Right atrium auricular region (tissue), 2 donors: ENCODE data around the gene MYCBP2. TPM values are rescaled to one million over a fixed set of nuclear protein-coding genes. Genes with fewer than 3 reads are reported as not detected.
"Not testable (repeated sequence)": the region's sequence is repeated elsewhere in the genome, so short reads cannot be mapped to it uniquely, and the experiment has no call there.

Experiments used
- DNase-seq: peaks from one replicate; pipeline ENCODE4 v3.0.0-alpha.2; 2019; ENCODE audit warnings: low spot score
- H3K27ac ChIP-seq, 2 donors: fragments of 200-600 bp; sonication (generic); 1 replicate in 1 of 2; 2 replicates in 1 of 2; pipeline ENCODE4 v1.5.1; 2016 to 2019
- H3K27me3 ChIP-seq, 2 donors: fragments of 200-600 bp; sonication (generic); one replicate each; pipeline versions ENCODE4 v1.5.1 to v1.6.0; 2017 to 2019
- H3K36me3 ChIP-seq: fragments of 200-600 bp; sonication (generic); one replicate; pipeline ENCODE4 v1.5.1; 2016
- H3K4me1 ChIP-seq, 2 donors: fragments of 200-600 bp; sonication (generic); one replicate each; pipeline versions ENCODE4 v1.5.1 to v1.6.0; 2017 to 2019
- H3K4me3 ChIP-seq, 2 donors: fragments of 200-600 bp; sonication (generic); 1 replicate in 1 of 2; 2 replicates in 1 of 2; pipeline ENCODE4 v1.5.1; 2017 to 2019; ENCODE audit warnings: mild to moderate bottlenecking in 1 of 2, moderate library complexity in 1 of 2
- H3K9me3 ChIP-seq, 2 donors: fragments of 200-600 bp; sonication (generic); one replicate each; pipeline ENCODE4 v1.5.1; 2019
- CTCF ChIP-seq, 2 donors: fragments of 200-600 bp; sonication (generic); IDR thresholded peaks; one replicate each; pipeline ENCODE4 v1.5.1; 2019; ENCODE audit warnings: antibody characterized with exemption in 2 of 2
- total RNA-seq, 2 donors: library from RNA; depleted of rRNA; stranded (reverse); fragments of >200 nt; gene quantifications; one replicate each; pipeline ENCODE4 v1.1.0, GENCODE V29; 2016

Gene MYCBP2
- total RNA-seq, 2 donors from 2014 or later, result 78.6 to 91.2 TPM

GRCh38 chr13:77356155-77356554, 29.3 kb upstream of the MYCBP2 start:
- DNase-seq, result no peak
- no peaks in the 10 kb centered on the region for H3K27me3 ChIP-seq
- no peak overlapping the region for H3K4me3 ChIP-seq
- no peak overlapping the region for H3K27ac ChIP-seq
- no peak for TF ChIP-seq CTCF (IDR thresholded peaks at IDR 0.05)
- H3K4me1 ChIP-seq, result no peaks in the 10 kb centered on the region
- no peaks in the 10 kb centered on the region for H3K9me3 ChIP-seq
- no peaks in the 10 kb centered on the region for H3K36me3 ChIP-seq

DNA sequence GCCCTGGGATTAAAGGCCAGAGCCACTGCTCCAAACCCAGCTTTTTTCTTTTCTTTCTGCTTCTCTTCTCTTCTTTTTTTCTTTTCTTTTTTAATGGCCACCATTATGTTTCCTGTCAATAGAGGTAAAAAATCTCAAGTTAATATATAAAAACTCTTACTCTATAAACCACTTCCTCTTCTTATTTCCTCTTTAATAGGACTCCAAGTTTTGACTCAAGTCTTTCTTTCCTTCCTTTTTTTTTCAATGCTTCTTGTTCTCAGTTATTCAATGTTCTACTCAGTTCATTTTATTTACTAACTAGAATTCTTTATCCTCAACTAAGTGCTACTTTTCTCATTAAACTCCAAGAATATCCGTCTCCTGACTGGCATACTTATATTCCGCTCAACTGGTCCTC, 27.1 kb upstream of the MYCBP2 start:
- Histone ChIP-seq H3K9me3 (no peaks in the 10 kb centered on the region), H3K36me3 (no peaks in the 10 kb centered on the region), H3K4me3 (no peak overlapping the region), H3K27ac (no peak overlapping the region), H3K4me1 (no peaks in the 10 kb centered on the region), H3K27me3 (no peaks in the 10 kb centered on the region)
- TF ChIP-seq CTCF (IDR thresholded peaks at IDR 0.05), result no peak
- no peak for DNase-seq

DNA sequence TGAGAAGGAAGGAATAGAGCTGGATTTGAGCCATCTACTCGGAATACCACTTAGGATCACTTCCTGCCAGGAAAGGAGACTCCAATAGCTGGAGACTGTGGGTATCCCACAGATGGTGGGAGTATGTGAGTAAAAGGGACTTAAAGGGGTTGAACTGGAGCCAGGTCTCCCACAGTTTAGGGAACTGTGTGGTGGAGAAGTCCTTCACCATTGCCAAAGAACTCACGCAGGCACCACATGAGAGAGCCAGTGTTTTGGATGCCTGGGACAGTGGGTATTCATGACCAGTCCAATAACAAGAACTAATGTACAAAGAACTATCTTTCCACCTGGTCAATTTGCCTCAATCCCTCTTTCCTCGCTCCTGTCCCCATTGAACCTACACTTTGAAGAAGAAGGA, 24.4 kb upstream of the MYCBP2 start:
- no peak for TF ChIP-seq CTCF (IDR thresholded peaks at IDR 0.05)
- Histone ChIP-seq H3K4me3 (no peak overlapping the region), H3K4me1 (no peaks in the 10 kb centered on the region), H3K27ac (no peak overlapping the region), H3K27me3 (no peaks in the 10 kb centered on the region), H3K9me3 (no peaks in the 10 kb centered on the region), H3K36me3 (no peaks in the 10 kb centered on the region)
- DNase-seq, result no peak

DNA sequence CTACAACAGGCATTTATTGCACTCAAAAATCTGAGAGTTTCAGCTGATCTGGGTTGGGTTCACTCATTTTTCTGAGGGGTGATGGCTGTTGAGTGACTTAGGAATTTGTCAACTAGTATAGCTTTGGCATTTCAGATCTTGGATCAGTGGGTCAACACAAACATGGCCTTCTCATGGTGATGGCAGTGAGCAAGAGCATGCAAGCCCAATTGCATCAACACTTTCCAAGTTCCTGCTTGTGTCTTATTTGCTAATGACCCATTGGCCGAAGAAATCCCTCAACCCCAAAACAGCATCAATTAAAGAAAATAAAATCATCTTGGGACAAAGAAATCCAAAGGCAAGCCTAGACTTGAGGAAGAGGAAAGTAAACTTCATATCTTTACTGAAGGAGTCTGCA, 23.9 kb upstream of the MYCBP2 start:
- no peak for DNase-seq
- Histone ChIP-seq H3K27me3 (no peaks in the 10 kb centered on the region), H3K4me1 (no peaks in the 10 kb centered on the region), H3K36me3 (no peaks in the 10 kb centered on the region), H3K9me3 (no peaks in the 10 kb centered on the region), H3K4me3 (no peak overlapping the region), H3K27ac (no peak overlapping the region)
- TF ChIP-seq CTCF (IDR thresholded peaks at IDR 0.05), result no peak

- Histone ChIP-seq H3K4me3 (no peak overlapping the region), H3K27ac (no peak overlapping the region), H3K36me3 (no peaks in the 10 kb centered on the region), H3K4me1 (no peaks in the 10 kb centered on the region), H3K9me3 (no peaks in the 10 kb centered on the region), H3K27me3 (no peaks in the 10 kb centered on the region)
- DNase-seq, result no peak
- TF ChIP-seq CTCF (IDR thresholded peaks at IDR 0.05), result no peak
These were observed 22.5 kb upstream of the MYCBP2 start for GRCh38 chr13:77349365-77349764.

GRCh38 chr13:77347351-77347750, 20.5 kb upstream of the MYCBP2 start:
- H3K36me3 ChIP-seq, H3K27ac ChIP-seq, H3K27me3 ChIP-seq, H3K9me3 ChIP-seq, H3K4me1 ChIP-seq, H3K4me3 ChIP-seq, DNase-seq: not testable (repeated sequence)
